Inferior parietal cortex (tissue), 1 donor: ENCODE results near the gene HOOK2.
A peak's percentile ranks its signal among the peaks of the same experiment; 100 is the strongest.
"Not testable (repeated sequence)": the region's sequence is repeated elsewhere in the genome, so short reads cannot be mapped to it uniquely, and the experiment has no call there.

Experiments used
- DNase-seq: peaks from one replicate; pipeline ENCODE4 v3.0.0-alpha.2; 2016; ENCODE audit errors: extremely low spot score

HOOK2 gene, protein sequence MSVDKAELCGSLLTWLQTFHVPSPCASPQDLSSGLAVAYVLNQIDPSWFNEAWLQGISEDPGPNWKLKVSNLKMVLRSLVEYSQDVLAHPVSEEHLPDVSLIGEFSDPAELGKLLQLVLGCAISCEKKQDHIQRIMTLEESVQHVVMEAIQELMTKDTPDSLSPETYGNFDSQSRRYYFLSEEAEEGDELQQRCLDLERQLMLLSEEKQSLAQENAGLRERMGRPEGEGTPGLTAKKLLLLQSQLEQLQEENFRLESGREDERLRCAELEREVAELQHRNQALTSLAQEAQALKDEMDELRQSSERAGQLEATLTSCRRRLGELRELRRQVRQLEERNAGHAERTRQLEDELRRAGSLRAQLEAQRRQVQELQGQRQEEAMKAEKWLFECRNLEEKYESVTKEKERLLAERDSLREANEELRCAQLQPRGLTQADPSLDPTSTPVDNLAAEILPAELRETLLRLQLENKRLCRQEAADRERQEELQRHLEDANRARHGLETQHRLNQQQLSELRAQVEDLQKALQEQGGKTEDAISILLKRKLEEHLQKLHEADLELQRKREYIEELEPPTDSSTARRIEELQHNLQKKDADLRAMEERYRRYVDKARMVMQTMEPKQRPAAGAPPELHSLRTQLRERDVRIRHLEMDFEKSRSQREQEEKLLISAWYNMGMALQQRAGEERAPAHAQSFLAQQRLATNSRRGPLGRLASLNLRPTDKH

DNA sequence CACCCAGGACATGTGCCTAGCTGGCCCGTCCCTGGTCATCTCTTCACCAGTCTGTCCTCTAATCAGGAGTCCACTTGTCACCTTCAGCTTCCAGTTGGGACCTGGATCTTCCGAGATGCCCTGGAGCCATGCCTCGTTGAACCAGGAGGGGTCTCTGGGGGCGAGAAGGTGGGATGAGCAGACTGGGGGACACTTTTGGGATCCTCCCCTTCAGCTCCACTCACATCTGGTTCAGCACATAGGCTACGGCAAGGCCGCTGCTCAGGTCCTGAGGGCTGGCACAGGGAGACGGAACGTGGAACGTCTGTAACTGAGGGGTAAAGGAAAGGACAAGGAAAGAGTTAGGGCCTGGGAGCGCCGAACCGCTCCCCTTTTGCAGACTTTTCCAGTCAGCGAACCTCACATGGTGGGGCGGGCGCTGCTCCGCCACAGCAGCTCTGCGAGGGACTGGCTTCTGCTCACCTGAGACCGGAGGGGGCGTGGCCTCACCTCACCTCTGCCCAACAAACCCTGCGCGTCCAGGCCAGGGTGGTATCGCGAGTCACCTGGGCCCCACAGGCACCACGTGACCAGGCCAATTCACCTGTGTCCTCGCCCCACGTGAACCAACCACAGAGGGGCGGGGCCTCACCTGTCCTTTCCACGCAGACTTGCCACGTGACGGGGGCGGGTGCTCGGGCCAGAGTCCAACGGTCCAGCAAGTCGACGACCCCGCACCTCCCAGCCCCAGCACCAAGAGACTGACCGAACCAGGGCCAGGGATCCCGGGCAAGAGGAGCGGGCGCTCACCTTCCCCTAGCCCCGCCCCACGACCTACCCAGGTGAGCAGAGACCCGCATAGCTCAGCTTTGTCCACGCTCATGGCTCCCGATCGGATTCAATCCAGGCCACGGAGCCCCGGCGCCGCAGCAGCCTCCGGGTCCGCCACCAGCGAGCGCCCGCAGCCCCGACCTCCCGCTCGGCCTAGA is at the start of gene HOOK2:
Gene HOOK2 (minus strand): TSS at position 965 of the 968 bp plus-strand sequence. CDS start 103 bp downstream, at position 862.
- DNase-seq, result no peak

DNA sequence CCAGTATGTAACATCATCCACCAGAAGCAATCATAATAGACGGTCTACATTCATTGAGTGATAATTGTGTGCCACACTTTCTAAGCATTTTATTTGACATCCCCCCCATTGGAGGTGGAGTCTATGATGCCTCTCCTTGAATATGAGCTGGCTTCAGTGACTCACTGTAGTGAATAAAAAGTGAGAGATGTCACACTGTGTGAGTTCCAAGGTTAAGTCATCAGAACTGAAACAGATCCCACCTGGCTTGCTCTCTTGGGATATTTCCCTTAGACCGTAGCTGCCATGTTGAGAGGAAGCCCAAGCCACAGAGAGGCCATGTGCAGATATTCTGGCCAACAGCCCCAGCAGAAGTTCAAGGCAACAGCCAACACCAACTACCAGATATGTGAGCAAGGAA is 46.4 kb upstream of the HOOK2 start:
- no peak for DNase-seq

DNA sequence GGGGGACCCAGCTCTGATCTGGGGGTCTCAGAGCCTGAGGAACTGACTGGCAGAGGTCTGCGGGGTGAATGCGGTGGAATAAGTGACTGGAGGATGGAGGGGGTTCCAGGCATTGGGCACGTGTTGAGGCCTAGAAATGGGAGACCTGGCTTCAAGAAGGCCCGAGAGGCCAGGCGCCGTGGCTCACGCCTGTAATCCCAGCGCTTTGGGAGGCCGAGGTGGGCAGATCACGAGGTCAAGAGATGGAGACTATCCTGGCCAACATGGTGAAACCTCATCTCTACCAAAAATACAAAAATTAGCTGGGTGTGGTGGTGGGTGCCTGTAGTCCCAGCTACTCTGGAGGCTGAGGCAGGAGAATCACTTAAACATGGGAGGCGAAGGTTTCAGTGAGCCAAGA is 42.5 kb upstream of the HOOK2 start:
- not testable (repeated sequence) for DNase-seq

DNA sequence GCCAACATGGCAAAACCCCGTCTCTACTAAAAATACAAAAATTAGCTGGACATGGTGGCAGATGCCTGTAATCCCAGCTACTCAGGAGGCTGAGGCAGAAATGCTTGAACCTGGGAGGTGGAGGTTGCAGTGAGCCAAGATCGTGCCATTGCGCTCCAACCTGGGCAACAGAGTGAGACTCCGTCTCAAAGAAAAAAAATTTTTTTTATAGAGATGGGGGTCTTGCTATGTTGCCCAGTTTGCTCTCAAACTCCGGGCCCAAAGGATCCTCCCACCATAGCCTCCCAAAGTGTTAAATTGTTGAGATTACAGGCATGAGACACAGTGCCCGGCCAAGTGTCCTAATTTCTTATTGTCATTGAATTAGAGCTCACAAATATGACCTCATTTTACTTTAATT is 41.8 kb upstream of the HOOK2 start:
- not testable (repeated sequence) for DNase-seq

DNA sequence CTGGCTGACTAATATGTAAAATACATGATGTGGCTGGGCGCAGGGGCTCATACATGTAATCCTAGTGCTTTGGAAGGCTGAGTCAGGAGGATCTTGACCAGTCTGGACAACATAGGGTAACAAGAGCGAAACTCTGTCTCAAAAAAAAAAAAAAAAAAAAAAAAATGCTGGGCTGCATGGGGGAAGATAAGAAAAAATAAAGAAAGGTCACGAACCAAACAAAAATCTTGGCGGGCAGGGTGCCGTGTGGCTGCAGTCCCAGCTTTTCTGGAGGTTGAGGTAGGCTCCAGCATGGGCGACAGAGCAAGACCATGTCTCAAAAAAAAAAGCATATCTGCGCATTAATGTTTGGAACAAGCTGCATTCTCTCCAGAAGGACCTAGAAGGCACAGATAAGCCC is 39.7 kb upstream of the HOOK2 start:
- no peak for DNase-seq

DNA sequence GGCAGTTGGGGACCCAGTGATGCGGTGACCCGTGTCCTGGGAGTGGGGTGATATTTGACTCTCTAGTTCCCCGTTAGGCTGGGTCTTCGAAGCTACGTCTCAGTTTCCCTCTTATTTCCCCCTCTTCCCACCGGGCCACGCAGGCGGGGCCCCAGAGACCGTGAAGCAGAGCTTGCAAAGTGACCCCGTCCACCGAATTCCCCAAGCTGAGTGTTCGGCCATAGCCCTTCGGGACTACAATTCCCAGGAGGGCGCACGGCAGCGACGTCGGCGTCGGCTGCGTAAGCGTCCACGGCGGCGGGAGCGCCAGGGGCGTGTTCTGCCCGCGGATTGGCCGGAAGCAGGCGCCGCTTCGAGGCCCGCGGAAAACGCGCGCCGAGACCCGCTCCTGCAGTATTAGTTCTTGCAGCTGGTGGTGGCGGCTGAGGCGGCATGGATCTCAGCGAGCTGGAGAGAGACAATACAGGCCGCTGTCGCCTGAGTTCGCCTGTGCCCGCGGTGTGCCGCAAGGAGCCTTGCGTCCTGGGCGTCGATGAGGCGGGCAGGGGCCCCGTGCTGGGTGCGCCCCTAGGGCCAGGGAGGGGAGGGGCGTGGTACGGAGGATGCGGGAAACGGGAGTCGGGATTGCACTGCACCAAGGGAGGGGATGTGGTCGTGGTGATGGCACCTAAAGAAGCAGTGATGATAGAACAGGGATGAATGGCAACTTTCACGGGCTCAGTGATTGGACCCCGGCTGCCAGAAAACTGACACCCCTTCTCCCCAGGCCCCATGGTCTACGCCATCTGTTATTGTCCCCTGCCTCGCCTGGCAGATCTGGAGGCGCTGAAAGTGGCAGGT is 31.1 kb upstream of the HOOK2 start, which contains the start of gene RNASEH2A:
Gene RNASEH2A (plus strand): TSS at position 343 of the 840 bp plus-strand sequence. CDS start 90 bp downstream, at position 433.
- DNase-seq, result peak; percentile 90

DNA sequence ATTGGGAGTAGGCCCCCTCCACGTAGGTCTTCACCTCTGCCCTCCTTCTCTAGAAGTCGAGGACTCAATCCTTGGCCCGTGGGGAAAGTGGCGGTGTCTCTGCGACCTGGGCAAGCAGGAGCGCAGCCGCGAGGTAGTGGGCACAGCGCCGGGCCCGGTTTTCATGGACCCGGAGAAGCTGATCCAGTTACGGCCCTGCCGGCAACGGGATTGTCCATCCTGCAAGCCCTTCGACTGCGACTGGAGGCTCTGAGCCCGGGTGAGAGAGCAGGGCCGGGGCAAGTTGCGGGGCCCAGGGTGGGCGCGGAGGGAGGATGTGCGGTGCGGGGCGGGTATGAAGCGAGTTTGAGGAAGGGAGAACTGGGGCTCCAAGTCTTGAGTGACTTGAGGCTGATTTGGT is 28.7 kb upstream of the HOOK2 start:
- DNase-seq, result no peak

DNA sequence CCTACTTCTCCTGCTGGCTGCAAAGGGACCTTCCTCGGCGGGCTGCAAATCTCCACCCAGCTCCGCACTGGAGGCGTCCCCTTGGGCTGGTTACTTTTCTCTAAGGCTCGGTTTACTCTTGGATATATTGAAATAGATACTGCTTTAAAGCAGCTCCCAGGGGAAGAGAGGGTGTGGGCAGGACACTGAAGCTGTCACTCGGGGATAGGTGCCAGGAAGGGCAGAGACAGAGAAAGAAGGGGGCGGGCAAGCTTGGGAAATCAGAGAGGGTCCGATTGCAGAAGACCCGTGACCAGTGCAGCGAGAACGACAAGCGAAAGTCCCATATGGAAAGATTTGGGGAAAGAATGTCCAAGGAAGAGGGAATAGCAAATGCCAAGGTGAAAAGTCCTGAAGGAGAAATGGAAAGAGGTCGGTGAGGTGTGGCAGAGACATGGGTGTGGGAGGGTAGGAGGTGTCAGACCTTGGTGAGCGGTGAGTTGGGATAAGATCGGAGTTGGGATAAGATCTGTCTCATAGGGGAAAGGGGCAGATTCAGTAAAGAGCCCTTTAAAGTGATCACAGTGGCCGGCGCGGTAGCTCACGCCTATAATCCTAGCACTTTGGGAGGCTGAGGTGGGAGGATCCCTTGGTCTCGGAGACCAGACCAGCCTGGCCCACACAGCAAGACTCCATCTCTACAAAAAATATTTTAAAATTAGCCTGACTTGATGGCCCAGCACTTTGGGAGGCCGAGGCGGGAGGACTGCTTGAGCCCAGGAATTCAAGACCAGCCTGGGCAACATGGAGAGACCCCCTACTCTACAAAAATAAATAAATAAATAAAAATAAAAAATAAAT is 27.1 kb upstream of the HOOK2 start:
- DNase-seq, result no peak

DNA sequence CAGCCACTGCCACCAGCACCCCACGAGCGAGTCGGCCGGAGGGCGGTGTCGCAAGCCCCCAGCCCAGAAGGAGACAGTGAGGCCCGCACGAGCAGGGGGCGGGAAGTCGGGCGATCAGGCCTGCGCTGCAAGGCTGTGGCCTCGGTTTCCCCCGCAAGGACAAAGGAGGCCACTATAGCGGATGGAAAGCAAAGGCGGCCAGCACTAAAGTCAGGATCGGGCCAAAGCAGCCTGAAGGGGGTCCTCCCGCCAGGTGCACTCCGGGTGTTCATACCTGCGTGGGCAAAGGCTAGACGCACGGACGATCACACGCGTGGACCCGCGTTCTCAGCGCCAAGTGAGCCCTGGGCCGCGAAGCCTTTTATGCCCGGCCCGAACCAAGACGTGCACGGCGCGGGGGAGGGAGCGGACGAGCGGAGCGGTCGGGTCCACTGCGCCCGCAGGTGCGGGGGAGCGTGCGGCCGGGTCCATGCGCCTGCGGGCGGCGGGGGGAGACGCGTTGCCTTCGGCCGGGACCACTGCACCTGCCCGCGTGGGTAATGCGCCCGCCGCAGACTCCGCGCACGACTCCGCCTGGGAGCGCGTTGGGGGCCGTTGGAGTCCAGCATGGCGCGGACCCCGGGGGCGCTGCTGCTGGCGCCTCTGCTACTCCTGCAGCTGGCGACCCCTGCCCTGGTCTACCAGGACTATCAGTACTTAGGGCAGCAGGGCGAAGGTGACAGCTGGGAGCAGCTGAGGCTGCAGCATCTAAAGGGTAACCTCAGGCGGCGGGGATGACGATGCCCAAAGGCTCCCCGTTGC is 26.3 kb upstream of the HOOK2 start, which contains the start of the genes PRDX2 and THSD8:
Gene PRDX2 (minus strand): TSS at position 335 of the 801 bp plus-strand sequence. CDS start 539 bp downstream, outside the sequence.
Gene THSD8 (plus strand): TSS at position 604 of the 801 bp plus-strand sequence. CDS start 3 bp downstream, at position 607.
- DNase-seq, result peak; percentile 80

DNA sequence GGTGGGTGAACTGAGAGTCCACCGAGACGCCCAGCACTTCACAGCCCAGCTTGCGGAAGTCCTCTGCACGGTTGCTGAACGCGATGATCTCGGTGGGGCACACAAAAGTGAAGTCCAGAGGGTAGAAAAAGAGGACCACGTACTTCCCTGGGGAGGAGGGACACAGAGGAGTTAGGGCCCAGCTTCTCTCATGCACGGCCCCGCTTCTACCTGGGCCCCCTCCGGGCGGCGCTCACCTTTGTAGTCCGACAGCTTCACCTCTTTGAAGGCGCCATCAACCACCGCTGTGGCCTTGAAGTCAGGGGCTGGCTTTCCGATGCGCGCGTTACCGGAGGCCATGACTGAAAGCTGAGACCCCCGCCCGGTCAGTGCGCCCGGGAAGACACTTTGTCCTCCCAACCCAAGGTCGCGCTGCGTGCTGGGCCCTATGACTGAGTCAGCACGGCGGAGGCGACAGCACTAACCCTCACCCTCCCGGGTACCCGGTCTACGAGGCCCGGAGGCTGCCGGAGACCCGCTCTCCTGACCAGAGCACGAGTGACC is 25.6 kb upstream of the HOOK2 start:
- DNase-seq, result no peak

DNA sequence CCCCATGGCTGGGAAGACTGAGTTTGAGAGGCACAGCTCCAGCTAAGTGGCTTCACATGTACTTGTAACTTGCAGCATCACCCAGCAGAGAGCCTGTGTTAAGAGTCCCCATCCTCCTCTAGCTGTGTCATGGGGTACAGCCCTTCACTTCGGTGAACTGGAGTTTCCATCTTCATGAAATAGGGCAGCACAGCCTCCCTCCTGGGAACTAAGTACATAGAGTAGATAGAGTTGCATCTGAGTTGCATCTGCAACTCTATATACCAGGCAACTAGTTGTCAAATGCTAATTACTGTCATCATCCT is 25.1 kb upstream of the HOOK2 start:
- DNase-seq, result no peak

DNA sequence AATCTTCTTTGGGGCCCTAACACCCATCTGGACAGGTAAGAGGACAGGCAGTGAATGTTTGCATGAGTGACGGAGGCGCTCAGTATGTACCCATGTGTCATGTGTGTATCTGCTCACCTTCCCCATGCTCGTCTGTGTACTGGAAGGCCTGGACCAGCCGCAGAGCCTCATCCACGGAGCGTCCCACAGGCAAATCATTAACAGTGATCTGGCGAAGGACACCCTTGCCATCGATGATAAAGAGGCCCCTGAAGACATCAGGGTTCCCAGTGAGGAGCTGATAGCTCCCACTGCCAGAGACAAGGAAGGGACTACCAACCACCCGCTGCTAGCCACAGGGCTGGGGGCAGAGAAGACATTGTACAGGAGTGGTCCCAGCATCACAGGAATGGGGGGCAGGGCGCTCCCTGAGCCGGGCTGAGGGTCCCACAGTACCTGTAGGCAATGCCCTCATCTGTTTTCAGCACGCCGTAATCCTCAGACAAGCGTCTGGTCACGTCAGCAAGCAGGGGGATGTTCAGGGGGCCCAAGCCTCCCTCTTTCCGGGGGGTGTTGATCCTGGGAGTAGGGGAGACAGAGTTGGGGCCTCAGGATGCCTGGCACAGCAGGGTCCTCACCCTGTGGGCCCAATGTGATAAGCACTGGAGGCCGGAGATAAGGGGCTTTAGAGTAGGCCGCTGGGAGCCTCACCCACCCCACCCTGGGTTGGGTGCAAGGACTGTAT is 24.6 kb upstream of the HOOK2 start:
- no peak for DNase-seq

DNA sequence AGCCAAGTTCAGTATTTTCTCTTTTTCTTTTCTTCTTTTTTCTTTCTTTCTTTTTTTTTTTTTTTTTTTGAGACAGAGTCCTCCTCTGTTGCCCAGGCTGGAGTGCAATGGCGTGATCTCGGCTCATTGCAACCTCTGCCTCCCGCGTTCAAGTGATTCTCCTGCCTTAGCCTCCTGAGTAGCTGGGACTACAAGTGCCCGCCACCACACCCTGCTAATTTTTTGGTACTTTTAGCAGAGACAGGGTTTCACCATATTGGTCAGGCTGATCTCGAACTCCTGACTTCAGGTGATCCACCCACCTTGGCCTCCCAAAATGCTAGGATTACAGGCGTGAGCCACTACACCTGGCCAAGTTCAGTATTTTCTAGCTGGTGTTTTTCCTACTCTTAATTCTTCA is 22.3 kb upstream of the HOOK2 start:
- not testable (repeated sequence) for DNase-seq

DNA sequence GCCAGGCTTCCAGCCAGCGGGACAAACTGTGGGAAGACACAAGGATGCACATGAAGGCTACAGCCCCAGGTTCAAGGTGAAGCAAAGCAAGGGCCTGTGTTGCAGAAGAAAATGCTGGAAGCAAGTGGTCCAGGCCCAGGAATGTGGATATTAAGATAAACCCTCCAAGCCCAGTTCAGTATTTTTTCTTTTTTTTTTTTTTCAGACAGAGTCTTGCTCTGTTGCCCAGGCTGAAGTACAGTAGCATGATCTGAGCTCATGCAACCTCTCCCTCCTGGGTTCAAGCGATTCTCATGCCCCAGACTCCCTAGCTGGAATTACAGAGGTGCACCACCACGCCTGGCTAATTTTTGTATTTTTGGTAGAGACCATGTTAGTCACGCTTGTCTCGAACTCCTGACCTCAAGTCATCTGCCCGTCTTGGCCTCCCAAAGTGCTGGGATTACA is 21.8 kb upstream of the HOOK2 start:
- DNase-seq, result no peak

DNA sequence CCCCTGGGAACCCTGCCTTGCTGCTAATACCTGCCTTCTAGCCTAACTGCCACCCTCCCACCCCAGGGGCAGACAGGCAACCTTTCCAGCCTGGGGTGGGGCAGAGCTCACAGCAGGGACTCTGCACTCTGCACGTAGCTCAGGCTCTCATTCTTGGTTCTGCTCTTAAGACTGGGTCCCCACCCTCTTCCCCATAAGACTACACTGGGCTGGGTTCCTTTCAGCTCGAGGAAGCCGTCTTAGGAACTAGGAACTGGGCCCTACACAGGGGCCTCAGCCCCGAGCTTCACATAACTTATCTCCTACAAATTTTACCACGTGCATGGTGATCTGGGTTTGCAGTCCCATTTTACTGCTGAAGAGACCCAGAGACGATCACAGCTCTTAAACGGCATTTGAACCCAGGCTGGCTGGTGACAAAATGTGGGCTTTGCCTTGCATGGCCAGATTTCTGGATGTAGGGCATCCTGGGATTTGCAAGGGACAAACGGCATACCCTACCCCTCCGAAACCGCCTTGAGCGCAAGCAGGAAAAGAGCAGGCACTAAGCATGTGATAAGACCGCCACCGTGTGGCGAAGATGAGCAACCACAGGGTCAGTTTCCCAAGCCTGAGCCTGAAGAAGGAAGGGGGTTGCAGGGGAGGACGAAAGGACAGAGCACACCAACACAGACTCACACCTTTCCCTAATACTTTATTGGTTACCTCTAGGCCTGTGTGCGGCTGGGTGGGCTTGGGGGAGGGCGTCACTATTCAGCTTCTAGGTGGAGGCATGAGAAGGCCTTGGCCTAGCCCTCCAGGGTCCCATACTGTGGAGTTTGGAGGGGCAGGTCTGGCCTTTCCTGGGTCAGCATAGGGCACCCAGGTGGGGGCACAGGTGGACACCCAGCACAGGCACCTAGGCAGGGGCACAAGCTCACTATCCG is 21.1 kb upstream of the HOOK2 start:
- DNase-seq, result peak; percentile 91

DNA sequence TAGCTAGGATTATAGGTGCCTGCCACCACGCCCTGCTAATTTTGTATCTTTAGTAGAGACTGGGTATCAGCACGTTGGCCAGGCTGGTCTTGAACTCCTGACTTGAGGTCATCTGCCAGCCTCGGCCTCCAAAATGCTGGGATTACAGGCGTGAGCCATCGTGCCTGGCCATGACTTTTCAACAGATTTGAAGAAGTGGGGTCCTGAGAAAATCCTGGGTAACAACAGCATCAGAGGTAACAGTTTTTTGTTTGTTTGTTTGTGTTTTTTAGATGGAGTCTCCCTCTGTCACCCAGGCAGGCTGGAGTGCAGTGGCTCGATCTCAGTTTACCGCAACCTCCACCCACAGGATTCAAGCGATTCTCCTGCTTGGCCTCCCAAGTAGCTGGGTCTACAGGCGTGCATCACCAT is 19.6 kb upstream of the HOOK2 start:
- DNase-seq, result no peak
